Neural crest cell (in vitro differentiated cells): ENCODE data around the gene SLC7A1. TPM values are rescaled to one million over a fixed set of nuclear protein-coding genes. Genes with fewer than 3 reads are reported as not detected.

ENCODE experiments used
- DNase-seq: peaks from one replicate; pipeline ENCODE4 v3.0.0; 2021; ENCODE audit warnings: low read depth, mixed read lengths, low spot score
- H3K27ac Mint-ChIP-seq: one replicate; pipeline ENCODE4 v1.8.0; 2021; ENCODE audit warnings: mild to moderate bottlenecking, mixed read lengths; ENCODE audit not compliant: unreplicated experiment
- H3K27me3 Mint-ChIP-seq: 2 replicates; pipeline ENCODE4 v1.8.0; 2021; ENCODE audit warnings: low read depth, mild to moderate bottlenecking, mixed read lengths
- H3K36me3 Mint-ChIP-seq: 2 replicates; pipeline ENCODE4 v1.8.0; 2021; ENCODE audit warnings: low read depth, mild to moderate bottlenecking, mixed read lengths
- H3K4me1 Mint-ChIP-seq: 2 replicates; pipeline ENCODE4 v1.8.0; 2021; ENCODE audit warnings: mixed read lengths
- H3K4me3 Mint-ChIP-seq: one replicate; pipeline ENCODE4 v1.8.0; 2021; ENCODE audit warnings: mild to moderate bottlenecking, mixed read lengths
- H3K9me3 Mint-ChIP-seq: 2 replicates; pipeline ENCODE4 v1.8.0; 2021; ENCODE audit warnings: mixed read lengths
- CTCF ChIP-seq: fragments of 200-600 bp; sonication (generic); conservative IDR thresholded peaks from 2 replicates; pipeline ENCODE4 v1.5.0; 2021; ENCODE audit warnings: antibody characterized with exemption, mild to moderate bottlenecking
- total RNA-seq: library from RNA; stranded (reverse); gene quantifications from 2 replicates; pipeline ENCODE4 v1.2.1, GENCODE V29; 2021

The SLC7A1 gene
- total RNA-seq, 1 donor from 2014 or later = 69.7 TPM

- Mint-ChIP-seq H3K27me3 (no peaks in the 10 kb centered on the region), H3K36me3 (peaks cover 22% of the 10 kb centered on the region), H3K9me3 (no peaks in the 10 kb centered on the region), H3K27ac (no peak overlapping the region), H3K4me3 (no peak overlapping the region), H3K4me1 (peaks cover 9% of the 10 kb centered on the region)
- DNase-seq = no peak
- TF ChIP-seq CTCF = no peak
Measured at GRCh38 chr13:29521336-29521735, 74.2 kb downstream of the SLC7A1 start.

GRCh38 chr13:29520671-29521070 lies 74.8 kb downstream of the SLC7A1 start:
- H3K4me3 Mint-ChIP-seq = no peak overlapping the region
- no peak overlapping the region for H3K27ac Mint-ChIP-seq
- H3K9me3 Mint-ChIP-seq = no peaks in the 10 kb centered on the region
- DNase-seq = no peak
- no peak for TF ChIP-seq CTCF
- peaks cover 22% of the 10 kb centered on the region for H3K36me3 Mint-ChIP-seq
- no peaks in the 10 kb centered on the region for H3K27me3 Mint-ChIP-seq
- H3K4me1 Mint-ChIP-seq = peaks cover 9% of the 10 kb centered on the region

GRCh38 chr13:29519921-29520320 lies 75.6 kb downstream of the SLC7A1 start:
- no peak for DNase-seq
- H3K36me3 Mint-ChIP-seq = peaks cover 22% of the 10 kb centered on the region
- no peak overlapping the region for H3K4me3 Mint-ChIP-seq
- no peaks in the 10 kb centered on the region for H3K9me3 Mint-ChIP-seq
- no peak for TF ChIP-seq CTCF
- peak overlapping the region; percentile 96 for H3K27ac Mint-ChIP-seq
- peaks cover 9% of the 10 kb centered on the region for H3K4me1 Mint-ChIP-seq
- no peaks in the 10 kb centered on the region for H3K27me3 Mint-ChIP-seq

- H3K36me3 Mint-ChIP-seq = peaks cover 16% of the 10 kb centered on the region
- H3K4me1 Mint-ChIP-seq = peaks cover 3% of the 10 kb centered on the region
- no peak for TF ChIP-seq CTCF
- no peaks in the 10 kb centered on the region for H3K9me3 Mint-ChIP-seq
- DNase-seq = no peak
- no peak overlapping the region for H3K27ac Mint-ChIP-seq
- H3K27me3 Mint-ChIP-seq = no peaks in the 10 kb centered on the region
- H3K4me3 Mint-ChIP-seq = no peak overlapping the region
Measured at GRCh38 chr13:29516880-29517279, 78.6 kb downstream of the SLC7A1 start.

- no peak for TF ChIP-seq CTCF
- no peak for DNase-seq
- Mint-ChIP-seq H3K27ac (no peak overlapping the region), H3K9me3 (no peaks in the 10 kb centered on the region), H3K36me3 (peaks cover 14% of the 10 kb centered on the region), H3K27me3 (no peaks in the 10 kb centered on the region), H3K4me1 (no peaks in the 10 kb centered on the region), H3K4me3 (no peak overlapping the region)
Measured at GRCh38 chr13:29516012-29516411, 79.5 kb downstream of the SLC7A1 start.

- no peak overlapping the region for H3K4me3 Mint-ChIP-seq
- no peaks in the 10 kb centered on the region for H3K9me3 Mint-ChIP-seq
- no peaks in the 10 kb centered on the region for H3K27me3 Mint-ChIP-seq
- peaks cover 12% of the 10 kb centered on the region for H3K36me3 Mint-ChIP-seq
- TF ChIP-seq CTCF = no peak
- H3K27ac Mint-ChIP-seq = no peak overlapping the region
- H3K4me1 Mint-ChIP-seq = no peaks in the 10 kb centered on the region
- no peak for DNase-seq
Measured at GRCh38 chr13:29515372-29515771, 80.1 kb downstream of the SLC7A1 start.
